Calu3 (cell line): ENCODE results near the gene HOXA7. TPM values are rescaled to one million over a fixed set of nuclear protein-coding genes. Genes with fewer than 3 reads are reported as not detected.

Source experiments
- BruUV-seq: library from RNA; stranded (reverse); fragments of 400-500 nt; replicated peaks from 2 replicates; lab custom pipeline; 2021; lab: Mats Ljungman, UMichigan
- CTCF ChIA-PET: fragments of 300-600 bp; sonication (Branson Sonifier 250); formaldehyde crosslinking; loops from one replicate; lab custom pipeline; 2022; ENCODE audit warnings: antibody characterized with exemption; lab: Charles Lee
- DNase-seq: peaks from one replicate; pipeline ENCODE4 v3.0.0; 2022
- H3K27ac Mint-ChIP-seq: one replicate; pipeline ENCODE4 v1.8.0; 2022; ENCODE audit warnings: mixed read lengths; ENCODE audit not compliant: unreplicated experiment
- H3K27me3 Mint-ChIP-seq: one replicate; pipeline ENCODE4 v1.8.0; 2022; ENCODE audit warnings: mixed read lengths; ENCODE audit not compliant: unreplicated experiment
- H3K36me3 Mint-ChIP-seq: one replicate; pipeline ENCODE4 v1.8.0; 2022; ENCODE audit warnings: mild to moderate bottlenecking, moderate library complexity, mixed read lengths; ENCODE audit not compliant: insufficient read depth, unreplicated experiment
- H3K4me1 Mint-ChIP-seq: one replicate; pipeline ENCODE4 v1.8.0; 2022; ENCODE audit warnings: mild to moderate bottlenecking, low read depth, mixed read lengths; ENCODE audit not compliant: unreplicated experiment
- H3K4me3 Mint-ChIP-seq: one replicate; pipeline ENCODE4 v1.8.0; 2022; ENCODE audit warnings: mild to moderate bottlenecking, low read depth, moderate library complexity, mixed read lengths; ENCODE audit not compliant: unreplicated experiment
- H3K9me3 Mint-ChIP-seq: one replicate; pipeline ENCODE4 v1.8.0; 2022; ENCODE audit warnings: low read depth, mixed read lengths; ENCODE audit not compliant: unreplicated experiment
- CTCF ChIP-seq: fragments of 200-600 bp; IDR thresholded peaks from one replicate; pipeline ENCODE4 v1.8.0; 2022; ENCODE audit warnings: antibody characterized with exemption; ENCODE audit not compliant: unreplicated experiment
- intact Hi-C: fragments of 100-400 bp; cut with micrococcal nuclease; formaldehyde crosslinking; loops from one replicate; pipeline ENCODE4 v1.10.0; 2022; ENCODE audit not compliant: unreplicated experiment
- total RNA-seq: library from RNA; stranded (reverse); gene quantifications from 2 replicates; pipeline ENCODE4 v1.2.3, GENCODE V29; 2022

HOXA7 gene
- total RNA-seq, 1 experiment from 2014 or later = not detected

- DNase-seq = no peak
- no TSS peak for BruUV-seq
Measured at GRCh38 chr7:27200761-27201579, 44.5 kb upstream of the HOXA7 start.

GRCh38 chr7:27199849-27200760 lies 43.6 kb upstream of the HOXA7 start, which contains the start of gene HOXA13:
Gene HOXA13 (minus strand): TSS chr7:27200091. CDS start chr7:27200077, 14 bp downstream.
- Mint-ChIP-seq H3K4me1 (peaks cover 10% of the 10 kb centered on the region), H3K27me3 (peaks cover 49% of the 10 kb centered on the region), H3K36me3 (peaks cover 25% of the 10 kb centered on the region), H3K9me3 (no peaks in the 10 kb centered on the region), H3K27ac (no peak within 1 kb of the TSS), H3K4me3 (peak within 1 kb of the TSS; percentile 71)
- intact Hi-C loops = loop anchor here (5.0 kb wide), 1 partner anchor 572 kb away; no protein-coding TSS in a partner anchor
- no TSS peak for BruUV-seq
- DNase-seq = peak; percentile 90
- TF ChIP-seq CTCF = no peak
- CTCF ChIA-PET = interaction anchor here (0.7 to 1.9 kb wide), 13 partner anchors 8 to 794 kb away, joined by 3 to 9 read pairs (median 3); no protein-coding TSS in a partner anchor

More at GRCh38 chr7:27200761-27201579, 44.5 kb upstream of the HOXA7 start:
- CTCF ChIA-PET = interaction anchor here (0.7 to 1.9 kb wide), 6 partner anchors 9 to 720 kb away, joined by 3 to 9 read pairs (median 4); no protein-coding TSS in a partner anchor
- Mint-ChIP-seq H3K4me1 (peaks cover 10% of the 10 kb centered on the region), H3K27me3 (peaks cover 58% of the 10 kb centered on the region), H3K9me3 (no peaks in the 10 kb centered on the region), H3K4me3 (peak overlapping the region; percentile 71), H3K27ac (no peak overlapping the region), H3K36me3 (peaks cover 25% of the 10 kb centered on the region)
- intact Hi-C loops = no loop called here
- no peak for TF ChIP-seq CTCF

GRCh38 chr7:27198871-27199801 lies 42.7 kb upstream of the HOXA7 start:
- Mint-ChIP-seq H3K4me3 (peak overlapping the region; percentile 71), H3K4me1 (peaks cover 10% of the 10 kb centered on the region), H3K36me3 (peaks cover 25% of the 10 kb centered on the region), H3K9me3 (no peaks in the 10 kb centered on the region), H3K27me3 (peaks cover 40% of the 10 kb centered on the region), H3K27ac (no peak overlapping the region)
- peak; percentile 59 for DNase-seq
- no peak for TF ChIP-seq CTCF
- no TSS peak for BruUV-seq
- CTCF ChIA-PET = interaction anchor here (0.5 to 1.9 kb wide), 20 partner anchors 9 to 948 kb away, joined by 3 to 9 read pairs (median 3); no protein-coding TSS in a partner anchor
- intact Hi-C loops = loop anchor here (5.0 kb wide), 1 partner anchor 573 kb away; no protein-coding TSS in a partner anchor
